Measurements from ENCODE around the gene FAM193A.
"Not testable (repeated sequence)": the region's sequence is repeated elsewhere in the genome, so short reads cannot be mapped to it uniquely, and the experiment has no call there.

FAM193A gene, protein sequence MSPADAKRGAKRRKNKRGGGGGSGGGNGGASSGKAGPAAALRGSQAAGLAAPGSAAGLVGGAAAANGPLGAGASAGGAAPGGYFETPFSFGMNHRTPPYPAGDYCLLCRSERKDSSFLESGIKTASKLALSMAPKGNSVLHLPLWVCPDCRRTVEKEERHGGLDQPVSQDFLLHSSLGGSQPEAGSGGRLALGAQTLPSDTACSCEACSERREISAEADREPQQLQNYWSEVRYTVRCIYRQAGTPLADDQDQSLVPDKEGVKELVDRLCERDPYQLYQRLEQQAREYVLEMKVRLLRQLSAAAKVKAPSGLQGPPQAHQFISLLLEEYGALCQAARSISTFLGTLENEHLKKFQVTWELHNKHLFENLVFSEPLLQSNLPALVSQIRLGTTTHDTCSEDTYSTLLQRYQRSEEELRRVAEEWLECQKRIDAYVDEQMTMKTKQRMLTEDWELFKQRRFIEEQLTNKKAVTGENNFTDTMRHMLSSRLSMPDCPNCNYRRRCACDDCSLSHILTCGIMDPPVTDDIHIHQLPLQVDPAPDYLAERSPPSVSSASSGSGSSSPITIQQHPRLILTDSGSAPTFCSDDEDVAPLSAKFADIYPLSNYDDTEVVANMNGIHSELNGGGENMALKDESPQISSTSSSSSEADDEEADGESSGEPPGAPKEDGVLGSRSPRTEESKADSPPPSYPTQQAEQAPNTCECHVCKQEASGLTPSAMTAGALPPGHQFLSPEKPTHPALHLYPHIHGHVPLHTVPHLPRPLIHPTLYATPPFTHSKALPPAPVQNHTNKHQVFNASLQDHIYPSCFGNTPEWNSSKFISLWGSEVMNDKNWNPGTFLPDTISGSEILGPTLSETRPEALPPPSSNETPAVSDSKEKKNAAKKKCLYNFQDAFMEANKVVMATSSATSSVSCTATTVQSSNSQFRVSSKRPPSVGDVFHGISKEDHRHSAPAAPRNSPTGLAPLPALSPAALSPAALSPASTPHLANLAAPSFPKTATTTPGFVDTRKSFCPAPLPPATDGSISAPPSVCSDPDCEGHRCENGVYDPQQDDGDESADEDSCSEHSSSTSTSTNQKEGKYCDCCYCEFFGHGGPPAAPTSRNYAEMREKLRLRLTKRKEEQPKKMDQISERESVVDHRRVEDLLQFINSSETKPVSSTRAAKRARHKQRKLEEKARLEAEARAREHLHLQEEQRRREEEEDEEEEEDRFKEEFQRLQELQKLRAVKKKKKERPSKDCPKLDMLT (N-terminal part only)

DNA sequence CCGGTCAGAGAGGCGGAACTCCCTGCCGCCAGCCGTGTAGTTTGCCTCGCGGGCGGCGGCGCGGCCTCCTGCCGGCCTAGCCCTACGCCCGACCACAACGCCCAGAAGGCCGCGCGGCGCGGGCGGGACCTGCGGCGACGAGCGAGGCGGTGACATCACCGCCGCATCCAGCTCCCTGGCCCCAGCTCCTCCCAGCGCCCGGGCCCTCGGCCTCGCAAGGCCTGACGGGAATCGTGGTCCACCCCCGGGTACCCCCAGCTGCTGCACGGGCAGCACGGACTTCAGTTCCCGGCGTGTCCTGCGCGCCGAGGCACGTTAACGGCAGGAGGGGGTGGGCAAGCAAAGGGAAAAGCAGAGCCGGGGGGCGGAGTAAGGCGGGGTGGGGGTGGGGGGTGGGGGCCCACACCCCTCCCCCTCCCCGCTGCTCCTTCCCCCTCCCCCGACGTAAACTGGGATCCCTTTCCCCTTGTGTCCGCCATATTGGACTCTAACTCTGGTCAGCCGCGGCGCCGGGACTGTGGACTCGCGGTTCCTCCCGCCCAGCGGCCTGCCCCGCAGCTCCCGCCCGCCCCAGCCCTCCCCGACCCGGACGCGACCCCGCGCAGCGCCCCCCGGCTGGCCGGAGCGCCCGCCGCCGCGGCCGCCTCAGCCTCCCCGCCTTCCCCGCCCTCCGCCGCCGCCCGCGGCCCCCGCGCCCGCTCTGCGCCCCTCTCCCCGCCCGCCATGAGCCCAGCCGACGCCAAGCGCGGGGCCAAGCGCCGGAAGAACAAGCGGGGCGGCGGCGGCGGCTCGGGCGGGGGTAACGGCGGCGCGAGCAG is at the start of gene FAM193A:
TSS of gene FAM193A (plus strand) at position 455 of the 818 bp plus-strand sequence. CDS start at position 724, 269 bp downstream.
- DNase-seq, result peak; percentile 100

DNA sequence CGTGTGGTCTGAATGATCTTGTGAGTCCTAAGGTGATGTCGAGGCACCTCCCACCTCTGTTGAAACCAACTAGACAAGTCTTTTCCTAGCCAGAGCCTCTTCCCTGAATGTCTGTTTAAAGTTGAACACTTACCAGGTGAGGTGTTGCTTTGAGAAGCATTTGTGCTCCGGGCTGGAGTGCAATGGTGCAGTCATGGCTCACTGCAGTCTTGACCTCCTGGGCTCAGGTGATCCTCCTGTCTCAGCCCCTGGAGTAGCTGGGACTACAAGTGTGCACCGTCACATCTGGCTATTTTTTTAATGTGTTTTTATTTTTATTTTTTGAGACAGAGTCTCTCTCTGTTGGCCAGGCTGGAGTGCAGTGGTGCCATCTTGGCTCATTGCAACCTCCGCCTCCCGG is 49.5 kb upstream of the FAM193A start:
- DNase-seq, result no peak

DNA sequence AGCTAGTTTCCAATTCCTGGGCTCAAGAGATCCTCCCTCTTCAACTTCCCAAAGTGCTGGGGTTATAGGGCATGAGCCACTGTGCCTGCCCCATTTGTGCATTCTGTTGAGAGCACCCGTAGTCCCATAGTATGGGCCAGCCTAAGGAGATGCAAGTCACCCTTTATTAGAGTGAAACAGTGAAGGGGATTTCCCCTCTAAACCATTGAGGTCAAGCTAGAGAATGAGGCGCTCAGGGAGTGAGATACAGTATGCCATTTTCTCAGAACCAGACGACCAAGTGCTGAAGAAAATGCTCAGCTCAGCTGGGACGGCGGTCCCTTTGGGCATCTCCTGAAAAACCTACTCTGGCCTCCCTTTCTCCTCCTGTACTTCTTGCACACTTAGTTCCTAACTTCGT is 48.8 kb upstream of the FAM193A start:
- DNase-seq, result peak; percentile 57

DNA sequence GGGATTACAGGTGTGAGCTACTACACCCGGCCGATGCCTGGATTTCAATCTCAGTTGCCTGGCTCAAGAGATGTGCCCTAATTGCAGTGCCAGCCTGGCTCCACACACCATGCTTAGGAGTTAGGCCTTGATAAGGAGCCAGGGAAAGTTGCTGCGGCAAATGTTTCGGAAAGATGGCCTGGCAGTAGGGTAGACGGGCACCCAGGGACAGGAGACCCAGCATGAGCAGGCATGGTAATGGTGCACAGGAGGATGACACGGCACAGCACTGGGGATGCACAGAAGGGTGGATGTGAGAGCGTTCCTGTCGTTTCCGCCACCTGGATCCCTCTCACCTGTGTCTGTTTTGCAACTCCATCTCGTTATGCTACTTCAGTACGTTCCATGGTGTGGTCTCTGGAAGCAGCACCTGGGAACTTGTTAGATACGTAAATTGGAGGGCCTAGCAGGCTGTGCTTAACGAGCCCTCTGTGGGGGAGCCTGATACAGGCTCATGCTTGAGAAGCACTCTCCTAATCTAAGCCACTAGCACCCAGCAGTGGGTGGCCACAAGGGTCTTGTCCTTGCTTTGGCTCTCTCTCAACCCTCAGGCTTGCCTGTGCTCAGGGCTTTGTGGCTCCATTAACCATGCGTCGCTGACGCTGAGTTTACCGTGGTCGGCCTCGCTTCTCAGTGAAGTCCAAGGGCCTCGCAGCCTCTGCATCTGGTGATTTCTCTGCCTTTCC is 47.2 kb upstream of the FAM193A start:
- DNase-seq, result no peak

- no peak for DNase-seq
Observed at GRCh38 chr4:2489841-2490552, 46.5 kb upstream of the FAM193A start.

GRCh38 chr4:2492970-2493369 is 43.5 kb upstream of the FAM193A start:
- no peak for DNase-seq

GRCh38 chr4:2494992-2495391 is 41.5 kb upstream of the FAM193A start:
- no peak for DNase-seq

GRCh38 chr4:2497324-2497723 is 39.1 kb upstream of the FAM193A start:
- DNase-seq, result no peak

- DNase-seq, result no peak
Observed at GRCh38 chr4:2497931-2498330, 38.5 kb upstream of the FAM193A start.

GRCh38 chr4:2500547-2500946 is 35.9 kb upstream of the FAM193A start:
- peak; percentile 41 for DNase-seq

DNA sequence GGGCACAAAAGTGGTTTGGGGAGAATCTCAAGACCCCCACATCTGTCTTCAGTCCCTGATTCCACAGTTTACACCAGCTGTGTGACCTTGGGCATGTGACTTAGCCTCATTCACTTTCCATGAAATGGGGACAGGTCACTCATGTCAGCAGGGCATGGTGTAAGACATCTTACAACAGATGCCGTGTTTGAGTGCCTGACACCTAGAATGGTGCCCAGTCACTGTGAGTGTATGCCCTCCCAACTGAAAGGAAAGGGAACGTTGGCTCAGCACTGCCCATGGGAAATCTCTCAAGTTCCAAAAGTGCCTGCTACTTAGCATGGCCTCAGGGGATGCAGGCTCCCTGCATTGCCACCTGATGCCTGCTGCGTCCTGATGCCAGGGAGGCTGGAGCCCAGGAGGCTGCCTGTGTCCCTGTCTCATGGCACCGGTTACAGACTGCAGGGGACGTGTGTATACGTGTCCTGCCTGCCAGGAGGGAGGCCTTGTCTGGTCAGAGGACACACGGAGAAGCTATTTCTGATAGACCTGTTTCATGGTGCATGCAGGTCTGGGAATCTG is 35.3 kb upstream of the FAM193A start:
- DNase-seq, result no peak

GRCh38 chr4:2503809-2504208 is 32.6 kb upstream of the FAM193A start:
- no peak for DNase-seq

- no peak for DNase-seq
Observed at GRCh38 chr4:2507259-2507658, 29.2 kb upstream of the FAM193A start.

- no peak for DNase-seq
Observed at GRCh38 chr4:2507855-2508254, 28.6 kb upstream of the FAM193A start.

DNA sequence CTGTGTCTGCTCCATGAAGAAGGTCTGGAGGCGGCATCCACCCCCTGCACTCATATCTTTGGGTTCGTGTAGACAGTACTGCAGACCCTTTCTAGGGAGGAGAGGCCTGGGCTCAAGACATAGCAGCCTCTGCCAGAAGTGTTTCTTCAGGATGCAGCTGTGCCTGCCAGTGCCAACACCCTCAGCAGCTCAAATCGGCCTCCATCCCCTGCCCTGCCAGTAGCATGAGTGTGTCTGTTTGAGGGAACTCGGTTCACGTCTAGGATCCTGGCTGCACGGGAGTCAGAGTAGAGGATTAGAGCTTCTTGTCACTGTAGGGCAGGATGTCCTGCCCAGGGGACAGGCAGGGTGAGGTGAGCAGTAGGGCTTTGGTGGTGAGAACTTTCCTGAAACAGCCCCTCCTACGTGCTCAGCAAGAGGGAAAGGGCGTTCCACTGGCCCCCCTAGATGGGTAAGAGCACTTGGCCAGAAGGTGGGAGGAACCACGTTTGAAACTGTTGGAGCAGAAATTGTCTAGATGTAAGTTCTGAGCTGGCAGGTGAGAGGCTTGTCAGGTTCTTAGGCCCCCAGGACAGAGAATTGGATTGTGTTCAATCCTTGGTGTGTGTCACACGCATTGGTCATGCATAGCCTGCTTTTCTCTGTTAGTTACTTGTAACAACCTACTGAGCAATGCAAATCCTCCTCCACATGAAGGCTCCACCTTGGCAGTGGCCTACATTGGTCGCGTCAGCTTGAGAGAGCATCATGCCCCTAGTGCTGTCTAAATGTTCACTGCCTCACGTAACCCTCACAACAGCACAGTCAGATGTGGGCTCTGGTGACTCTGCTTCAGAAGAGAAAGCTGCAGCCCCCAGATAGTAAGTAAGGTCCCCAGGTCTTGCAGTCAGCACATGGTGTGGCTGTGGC is 25.8 kb upstream of the FAM193A start:
- DNase-seq, result no peak

GRCh38 chr4:2511645-2512131 is 24.8 kb upstream of the FAM193A start:
- DNase-seq, result no peak

GRCh38 chr4:2512396-2513135 is 23.9 kb upstream of the FAM193A start:
- DNase-seq, result no peak

DNA sequence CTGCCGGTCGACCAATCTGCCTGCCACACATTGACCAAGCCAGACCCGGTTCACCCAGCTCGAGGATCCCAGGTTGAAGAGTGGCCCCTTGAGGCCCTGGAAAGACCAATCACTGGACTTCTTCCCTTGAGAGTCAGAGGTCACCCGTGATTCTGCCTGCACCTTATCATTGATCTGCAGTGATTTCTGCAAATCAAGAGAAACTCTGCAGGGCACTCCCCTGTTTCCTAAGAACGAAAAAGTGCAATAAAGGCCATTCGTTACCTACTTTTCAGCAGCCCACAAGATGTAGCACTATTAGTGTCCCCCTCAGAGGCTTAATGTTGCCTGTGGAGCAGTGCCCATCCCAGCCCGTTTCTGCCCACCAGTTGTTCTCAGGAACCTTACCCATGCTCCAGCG is 22.3 kb upstream of the FAM193A start:
- DNase-seq, result not testable (repeated sequence)
